IMR-90 (cell line): ENCODE measurements around the gene TNRC6C.

ENCODE experiments used
- CEBPB ChIP-seq: IDR thresholded peaks from 2 replicates; pipeline ENCODE4 v1.6.1; 2012; ENCODE audit warnings: low read depth, low read length, improper control_type of control experiment
- CHD1 ChIP-seq: IDR thresholded peaks from 2 replicates; pipeline ENCODE4 v1.6.1; 2012; ENCODE audit warnings: low read depth, low read length, improper control_type of control experiment
- CTCF ChIP-seq: conservative IDR thresholded peaks from 2 replicates; pipeline ENCODE4 v1.5.1; 2012; ENCODE audit warnings: mild to moderate bottlenecking, low read depth, low read length, improper control_type of control experiment
- MXI1 ChIP-seq: IDR thresholded peaks from 2 replicates; pipeline ENCODE4 v1.6.1; 2012; ENCODE audit warnings: low read depth, mild to moderate bottlenecking, low read length, moderate library complexity, borderline replicate concordance
- POLR2A ChIP-seq: IDR thresholded peaks from 2 replicates; pipeline ENCODE4 v1.6.1; 2012; ENCODE audit warnings: mild to moderate bottlenecking, low read depth, low read length
- RAD21 ChIP-seq: IDR thresholded peaks from 2 replicates; pipeline ENCODE4 v1.6.1; 2012; ENCODE audit warnings: low read length, improper control_type of control experiment
- RFX5 ChIP-seq: IDR thresholded peaks from 2 replicates; pipeline ENCODE4 v1.8.0; 2012; ENCODE audit warnings: low read depth, mild to moderate bottlenecking, low read length, moderate library complexity
- SMC3 ChIP-seq: fragments of 150-350 bp; IDR thresholded peaks from 2 replicates; pipeline ENCODE4 v1.6.1; 2016; ENCODE audit warnings: low read depth, mild to moderate bottlenecking, antibody characterized with exemption, low read length, moderate library complexity

DNA sequence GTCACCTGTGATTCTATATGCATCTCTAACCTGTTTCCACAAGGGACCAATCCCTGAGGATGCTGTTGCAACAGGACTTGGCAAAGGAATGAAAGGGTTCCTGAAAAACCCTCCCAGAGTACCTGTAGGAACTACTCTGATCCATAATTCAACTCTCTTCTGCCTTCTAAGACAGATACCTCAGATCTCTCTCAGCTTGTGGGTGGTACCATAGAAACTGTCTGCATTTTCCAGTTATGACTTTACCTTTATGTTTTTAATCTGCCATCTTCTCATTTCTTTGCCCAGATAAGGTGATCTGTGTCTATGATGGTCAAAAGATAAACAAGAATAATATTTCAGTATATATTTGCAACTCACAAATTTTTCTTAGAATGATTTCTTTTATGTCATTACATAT, 105.0 kb downstream of the TNRC6C start:
- TF ChIP-seq CTCF: no peak
- TF ChIP-seq RFX5: no peak
- no peak for TF ChIP-seq MXI1
- TF ChIP-seq POLR2A: no peak
- TF ChIP-seq CHD1: no peak
- TF ChIP-seq RAD21: no peak
- no peak for TF ChIP-seq CEBPB
- no peak for TF ChIP-seq SMC3
